Endometrial microvascular endothelial cells (primary cell): ENCODE results near the gene TFAP2E. TPM values are rescaled to one million over a fixed set of nuclear protein-coding genes. Genes with fewer than 3 reads are reported as not detected.

ENCODE experiments used
- in situ Hi-C: cut with HindIII; loops from 2 replicates; pipeline ENCODE4 v1.10.0; 2017; ENCODE audit warnings: low sequenced_read_pairs, low pct_unique_long_range_greater_than_20kb; ENCODE audit errors: inconsistent ontology term
- total RNA-seq: library from RNA; depleted of rRNA; stranded (reverse); fragments of >200 nt; gene quantifications from one replicate; pipeline ENCODE4 v1.2.3, GENCODE V29; 2015; ENCODE audit errors: inconsistent ontology term

The TFAP2E gene
- total RNA-seq, 1 donor from 2014 or later: not detected

DNA sequence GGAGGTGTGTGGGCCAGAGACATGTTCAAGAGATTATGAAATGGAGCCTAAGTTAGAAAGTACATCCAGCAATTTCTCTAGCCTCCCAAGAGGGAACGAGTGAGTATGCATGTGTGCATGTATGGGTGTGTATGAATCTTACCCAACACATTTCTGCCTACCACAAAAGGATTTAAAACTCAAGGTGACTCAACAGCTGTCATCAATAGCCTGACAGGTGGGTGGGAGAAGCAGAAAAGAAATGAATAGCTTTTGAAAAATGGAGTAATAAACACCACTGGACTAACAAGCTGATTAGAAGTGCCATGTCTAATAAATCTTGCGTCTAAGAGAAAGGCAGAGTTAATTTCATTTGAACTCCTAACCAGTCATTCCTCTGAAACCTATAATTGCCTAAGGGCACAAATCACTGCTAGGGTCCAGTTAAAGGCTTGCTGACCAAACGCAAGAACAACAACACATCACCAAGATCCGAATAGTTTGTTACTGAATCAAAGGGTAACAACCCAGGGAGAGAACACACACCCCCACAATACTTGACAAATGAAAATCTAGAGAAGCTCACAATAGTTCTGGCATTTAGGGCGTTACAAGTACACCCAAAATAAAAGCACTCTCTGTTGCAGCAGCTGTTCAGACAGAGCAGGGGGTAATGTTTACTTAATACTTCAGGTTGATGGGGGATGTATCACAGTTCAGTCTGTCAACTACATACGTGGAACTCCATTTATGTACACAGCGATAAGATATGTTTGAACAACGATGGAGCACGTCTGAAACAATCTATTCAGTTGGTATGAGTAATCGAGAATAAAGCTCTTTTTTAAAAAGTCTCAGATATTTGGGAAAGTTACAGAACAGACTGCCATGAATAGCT lies 17.3 kb upstream of the TFAP2E start:
- in situ Hi-C loops: loop anchor here (25.0 kb wide), 1 partner anchor 181 kb away; no protein-coding TSS in a partner anchor

GRCh38 chr1:35556484-35557117 lies 16.5 kb upstream of the TFAP2E start:
- in situ Hi-C loops: loop anchor here (25.0 kb wide), 1 partner anchor 181 kb away; no protein-coding TSS in a partner anchor

DNA sequence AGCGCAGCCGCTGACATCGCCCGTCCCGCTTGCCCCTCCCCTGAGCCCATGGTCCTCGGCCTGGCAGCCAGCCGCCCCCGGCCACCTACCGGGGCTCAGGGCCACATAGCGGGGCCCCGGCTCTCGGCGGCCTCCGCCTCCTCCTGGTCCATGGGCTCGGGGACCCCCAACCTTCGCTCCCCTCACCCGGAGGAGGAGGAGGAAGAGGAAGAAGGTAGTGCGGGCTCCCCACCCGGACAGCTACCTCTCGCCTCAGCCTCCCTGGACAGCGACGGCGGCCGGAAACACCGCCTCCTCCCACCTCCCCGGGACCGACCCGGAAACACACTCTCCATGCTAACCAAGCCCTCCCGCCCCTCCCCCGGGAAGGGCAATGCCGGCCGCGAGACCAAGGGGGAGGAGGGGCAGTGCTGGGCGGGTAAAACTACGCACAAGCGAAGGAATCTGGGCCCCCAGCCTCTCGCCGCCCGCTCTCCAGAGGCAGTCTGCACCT lies 15.9 kb upstream of the TFAP2E start, which contains the start of gene KIAA0319L:
TSS of gene KIAA0319L (minus strand) at position 286 of the 493 bp plus-strand sequence. CDS start 2,912 bp downstream, outside the sequence.
- in situ Hi-C loops: loop anchor here (25.0 kb wide), 1 partner anchor 180 kb away; no protein-coding TSS in a partner anchor

DNA sequence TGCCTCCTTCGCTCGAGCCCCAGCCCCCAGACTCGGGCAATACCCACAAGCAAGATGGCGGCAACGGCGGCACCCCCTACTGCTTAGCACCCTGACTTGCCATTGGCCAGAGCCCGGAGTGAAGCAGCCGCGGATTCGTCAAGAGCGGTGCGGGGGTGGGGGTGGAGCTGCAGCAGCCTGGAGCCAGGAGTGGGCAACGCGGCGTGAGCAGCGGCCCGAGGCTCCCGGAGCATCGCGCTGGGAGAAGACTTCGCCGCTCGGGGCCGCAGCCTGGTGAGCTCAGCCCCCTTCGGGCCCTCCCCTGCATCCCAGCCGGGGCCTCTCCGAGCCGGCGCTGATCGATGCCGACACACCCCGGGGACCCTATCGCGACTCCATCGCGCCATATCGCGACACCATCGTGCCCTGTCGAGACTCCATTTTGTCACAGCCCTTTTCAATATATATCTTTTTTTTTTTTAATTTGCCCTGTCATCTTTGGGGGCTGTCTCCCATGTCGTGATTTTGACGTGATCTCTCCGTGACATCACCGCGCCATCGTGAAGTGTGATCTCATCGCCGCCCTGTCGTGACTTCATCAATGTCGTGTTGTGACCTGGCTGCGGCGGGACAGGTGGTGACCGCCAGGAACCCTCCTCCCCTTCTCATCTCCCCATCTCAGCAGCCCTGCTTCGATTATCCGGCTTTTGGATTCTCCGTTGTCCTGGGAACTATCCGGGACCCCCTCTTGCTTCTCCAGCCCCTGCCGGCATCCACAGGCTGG lies 15.3 kb upstream of the TFAP2E start, which contains the start of gene NCDN:
TSS of gene NCDN (plus strand) at position 189 of the 763 bp plus-strand sequence. CDS start at position 581, 392 bp downstream.
- in situ Hi-C loops: loop anchor here (25.0 kb wide), 1 partner anchor 180 kb away; no protein-coding TSS in a partner anchor

DNA sequence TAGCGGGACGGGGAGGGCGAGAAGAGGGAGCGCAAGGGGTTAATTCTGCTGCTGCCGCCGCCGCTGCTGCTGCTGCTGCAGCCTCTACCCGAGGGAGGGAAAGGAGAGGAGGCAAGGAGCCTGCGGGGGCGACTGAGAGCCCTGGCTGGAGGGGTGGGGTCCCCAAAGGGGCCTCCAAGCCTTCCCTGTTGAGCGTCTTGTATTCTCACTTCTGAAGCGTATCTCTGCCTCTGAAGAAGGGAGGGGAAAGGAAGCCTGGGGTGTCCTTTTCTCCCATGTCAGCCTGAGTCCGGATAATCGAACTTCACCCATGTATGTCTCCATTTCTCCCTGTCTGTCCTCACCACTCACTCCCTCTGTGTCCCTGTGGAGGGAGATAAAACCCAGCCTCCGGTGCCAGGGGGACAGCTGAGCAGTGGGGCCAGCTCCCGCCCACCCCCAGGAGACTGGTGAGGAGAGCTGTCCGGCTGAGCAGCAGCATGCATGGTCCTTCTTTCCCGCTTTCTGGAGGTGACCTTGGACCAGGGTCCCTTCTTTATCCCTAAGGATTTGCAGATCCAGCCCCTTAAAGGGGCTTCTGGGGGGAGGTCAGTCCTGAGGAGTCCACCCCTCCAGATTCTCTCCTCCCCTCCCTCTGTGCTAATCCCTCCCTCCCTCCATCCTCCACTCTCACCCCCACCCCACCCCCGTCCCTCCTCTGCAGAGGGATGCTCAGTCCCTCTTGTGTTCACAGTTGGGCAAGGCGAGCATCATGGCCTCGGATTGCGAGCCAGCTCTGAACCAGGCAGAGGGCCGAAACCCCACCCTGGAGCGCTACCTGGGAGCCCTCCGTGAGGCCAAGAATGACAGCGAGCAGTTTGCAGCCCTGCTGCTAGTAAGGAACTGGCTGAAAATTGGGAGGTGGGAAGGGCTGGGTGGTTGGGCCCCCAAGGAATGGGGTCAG lies 14.5 kb upstream of the TFAP2E start:
- in situ Hi-C loops: loop anchor here (25.0 kb wide), 1 partner anchor 179 kb away; no protein-coding TSS in a partner anchor

DNA sequence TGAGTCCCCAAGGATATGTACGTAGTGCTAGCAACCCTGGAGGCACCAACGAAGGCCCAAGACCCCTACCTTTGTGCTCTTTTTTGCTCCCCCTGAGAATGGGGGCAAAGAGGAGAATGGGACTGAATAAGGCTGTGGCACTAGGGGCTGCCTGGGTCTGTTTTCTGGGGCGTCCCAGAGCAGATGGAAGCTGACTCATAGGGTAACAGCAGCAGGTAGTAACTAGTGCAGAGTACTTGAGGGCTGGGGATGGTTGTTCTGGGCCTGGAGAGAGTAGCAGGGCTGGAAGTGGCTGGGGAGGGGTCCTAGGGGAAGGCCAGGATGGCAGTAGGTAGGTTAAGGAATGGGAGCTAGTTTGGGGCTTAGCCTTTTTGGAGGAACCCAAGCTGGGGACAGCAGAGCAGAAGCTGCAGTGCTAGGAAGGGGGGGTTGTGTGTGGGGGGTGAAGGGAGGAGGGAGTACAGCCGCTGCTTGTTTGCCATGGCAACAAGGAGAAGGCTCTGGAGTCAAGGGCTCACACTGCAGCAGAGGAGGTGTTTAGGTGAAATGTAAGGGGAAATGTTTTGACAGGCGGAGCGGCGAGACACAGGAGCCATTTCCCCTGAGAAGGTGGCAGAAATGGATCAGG lies 13.7 kb upstream of the TFAP2E start:
- in situ Hi-C loops: loop anchor here (25.0 kb wide), 1 partner anchor 178 kb away; no protein-coding TSS in a partner anchor

DNA sequence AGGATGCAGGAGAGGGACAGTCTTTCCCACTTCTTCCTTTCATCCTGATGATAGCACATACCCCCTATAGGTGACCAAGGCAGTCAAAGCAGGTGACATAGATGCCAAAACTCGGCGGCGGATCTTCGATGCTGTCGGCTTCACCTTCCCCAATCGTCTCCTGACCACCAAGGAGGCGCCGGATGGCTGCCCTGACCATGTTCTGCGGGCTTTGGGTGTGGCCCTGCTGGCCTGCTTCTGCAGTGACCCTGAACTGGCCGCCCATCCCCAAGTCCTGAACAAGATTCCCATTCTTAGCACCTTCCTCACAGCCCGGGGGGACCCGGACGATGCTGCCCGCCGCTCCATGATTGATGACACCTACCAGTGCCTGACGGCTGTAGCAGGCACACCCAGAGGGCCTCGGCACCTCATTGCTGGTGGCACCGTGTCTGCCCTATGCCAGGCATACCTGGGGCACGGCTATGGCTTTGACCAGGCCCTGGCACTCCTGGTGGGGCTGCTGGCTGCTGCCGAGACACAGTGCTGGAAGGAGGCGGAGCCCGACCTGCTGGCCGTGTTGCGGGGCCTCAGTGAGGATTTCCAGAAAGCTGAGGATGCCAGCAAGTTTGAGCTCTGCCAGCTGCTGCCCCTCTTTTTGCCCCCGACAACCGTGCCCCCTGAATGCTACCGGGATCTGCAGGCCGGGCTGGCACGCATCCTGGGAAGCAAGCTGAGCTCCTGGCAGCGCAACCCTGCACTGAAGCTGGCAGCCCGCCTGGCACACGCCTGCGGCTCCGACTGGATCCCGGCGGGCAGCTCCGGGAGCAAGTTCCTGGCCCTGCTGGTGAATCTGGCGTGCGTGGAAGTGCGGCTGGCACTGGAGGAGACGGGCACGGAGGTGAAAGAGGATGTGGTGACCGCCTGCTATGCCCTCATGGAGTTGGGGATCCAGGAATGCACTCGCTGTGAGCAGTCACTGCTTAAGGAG lies 12.6 kb upstream of the TFAP2E start:
- in situ Hi-C loops: loop anchor here (25.0 kb wide), 1 partner anchor 177 kb away; no protein-coding TSS in a partner anchor

DNA sequence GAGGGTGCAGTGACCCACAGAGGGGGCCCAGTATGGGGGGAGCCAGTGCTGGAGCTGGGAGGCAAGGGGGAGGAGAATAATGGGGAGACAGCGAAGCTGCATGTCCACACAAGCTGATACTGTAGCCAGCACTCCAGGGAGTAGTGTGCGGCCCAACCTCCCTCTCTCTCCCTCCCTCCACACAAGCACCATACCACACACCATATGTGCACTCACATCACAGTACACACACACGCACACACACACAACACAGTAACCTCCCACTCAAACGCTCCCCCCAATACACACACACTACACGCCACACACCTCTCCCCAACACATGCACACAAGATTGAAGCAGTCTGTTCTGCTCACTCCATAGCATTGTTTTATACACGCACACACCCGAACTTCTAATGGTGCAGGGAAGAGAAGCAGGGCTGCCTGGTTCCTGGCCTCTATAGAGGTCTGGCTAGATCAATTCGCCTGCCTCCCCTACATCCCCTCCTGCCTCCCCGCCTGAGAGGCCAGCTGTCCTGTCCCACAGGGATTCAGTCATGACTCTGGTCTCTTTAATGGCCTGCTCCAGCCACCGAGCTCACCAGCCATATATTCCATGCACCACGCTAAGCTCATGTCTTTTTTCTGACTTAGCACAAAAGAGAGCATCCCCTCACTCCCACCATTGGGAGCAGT lies 11.7 kb upstream of the TFAP2E start:
- in situ Hi-C loops: loop anchor here (25.0 kb wide), 1 partner anchor 176 kb away; no protein-coding TSS in a partner anchor

- in situ Hi-C loops: loop anchor here (25.0 kb wide), 1 partner anchor 175 kb away; no protein-coding TSS in a partner anchor
These were observed 11.0 kb upstream of the TFAP2E start for GRCh38 chr1:35561972-35562680.

- in situ Hi-C loops: loop anchor here (25.0 kb wide), 1 partner anchor 174 kb away; no protein-coding TSS in a partner anchor
These were observed 9.9 kb upstream of the TFAP2E start for GRCh38 chr1:35563166-35563565.

- in situ Hi-C loops: loop anchor here (25.0 kb wide), 1 partner anchor 173 kb away; no protein-coding TSS in a partner anchor
These were observed 8.9 kb upstream of the TFAP2E start for GRCh38 chr1:35564037-35564883.

DNA sequence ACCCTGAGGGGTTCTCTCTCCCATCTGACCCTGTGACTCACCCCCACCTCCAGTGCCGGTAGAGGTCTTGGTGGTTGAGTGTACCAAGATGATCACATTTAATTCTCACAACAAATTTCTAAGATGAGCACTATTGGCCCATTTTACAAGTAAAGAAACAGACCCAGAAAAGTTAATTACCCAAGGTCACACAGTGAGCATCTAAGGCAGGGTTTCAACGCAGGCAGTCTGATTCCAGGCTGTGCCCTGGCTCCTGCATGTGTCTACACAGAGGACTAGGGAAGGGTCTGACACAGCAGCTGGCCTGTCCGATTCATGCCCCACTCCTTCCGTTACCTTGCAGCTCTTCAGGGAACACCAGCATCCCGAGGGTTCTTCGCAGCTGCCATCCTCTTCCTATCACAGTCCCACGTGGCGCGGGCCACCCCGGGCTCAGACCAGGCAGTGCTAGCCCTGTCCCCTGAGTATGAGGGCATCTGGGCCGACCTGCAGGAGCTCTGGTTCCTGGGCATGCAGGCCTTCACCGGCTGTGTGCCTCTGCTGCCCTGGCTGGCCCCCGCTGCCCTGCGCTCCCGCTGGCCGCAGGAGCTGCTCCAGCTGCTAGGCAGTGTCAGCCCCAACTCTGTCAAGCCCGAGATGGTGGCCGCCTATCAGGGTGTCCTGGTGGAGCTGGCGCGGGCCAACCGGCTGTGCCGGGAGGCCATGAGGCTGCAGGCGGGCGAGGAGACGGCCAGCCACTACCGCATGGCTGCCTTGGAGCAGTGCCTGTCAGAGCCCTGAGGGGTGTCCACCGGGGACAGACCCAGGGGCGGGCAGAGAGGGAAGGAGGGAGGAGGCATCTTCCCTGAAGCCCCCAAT lies 8.0 kb upstream of the TFAP2E start:
- in situ Hi-C loops: loop anchor here (5.0 to 25.0 kb wide), 2 partner anchors 108 to 172 kb away; no protein-coding TSS in a partner anchor

DNA sequence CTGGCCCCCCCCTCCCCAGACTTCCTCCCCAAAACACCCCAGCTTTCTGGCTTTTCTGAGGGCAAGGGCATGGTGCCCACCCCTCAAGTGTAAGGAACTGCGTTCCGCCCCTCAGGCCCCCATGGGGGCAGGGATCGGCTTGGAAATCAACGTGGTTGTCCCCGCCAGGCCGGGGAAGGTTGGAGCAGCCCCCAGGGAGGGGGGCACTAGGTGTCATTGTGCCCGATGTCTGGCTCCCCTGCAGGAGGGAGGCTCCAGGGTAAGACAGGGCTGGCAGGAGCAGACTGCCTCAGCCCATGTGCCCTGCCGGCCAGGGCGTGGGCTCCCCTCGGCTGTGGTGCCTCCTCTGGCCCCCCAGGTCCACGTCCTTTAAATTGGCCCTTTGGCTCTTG lies 7.4 kb upstream of the TFAP2E start:
- in situ Hi-C loops: loop anchor here (5.0 to 25.0 kb wide), 2 partner anchors 108 to 172 kb away; no protein-coding TSS in a partner anchor
